GM21528 (cell line): ENCODE measurements around the gene COX15.
"Not testable (repeated sequence)": the region's sequence is repeated elsewhere in the genome, so short reads cannot be mapped to it uniquely, and the experiment has no call there.

Experiments used
- ATAC-seq: cut with Tn5 transposase; IDR thresholded peaks from one replicate; pipeline ENCODE4 v1.9.1; 2021; ENCODE audit warnings: mild to moderate bottlenecking, moderate library complexity; ENCODE audit not compliant: unreplicated experiment, low FRiP score

Gene COX15

GRCh38 chr10:99742254-99742653, 10.3 kb upstream of the COX15 start:
- no peak for ATAC-seq

DNA sequence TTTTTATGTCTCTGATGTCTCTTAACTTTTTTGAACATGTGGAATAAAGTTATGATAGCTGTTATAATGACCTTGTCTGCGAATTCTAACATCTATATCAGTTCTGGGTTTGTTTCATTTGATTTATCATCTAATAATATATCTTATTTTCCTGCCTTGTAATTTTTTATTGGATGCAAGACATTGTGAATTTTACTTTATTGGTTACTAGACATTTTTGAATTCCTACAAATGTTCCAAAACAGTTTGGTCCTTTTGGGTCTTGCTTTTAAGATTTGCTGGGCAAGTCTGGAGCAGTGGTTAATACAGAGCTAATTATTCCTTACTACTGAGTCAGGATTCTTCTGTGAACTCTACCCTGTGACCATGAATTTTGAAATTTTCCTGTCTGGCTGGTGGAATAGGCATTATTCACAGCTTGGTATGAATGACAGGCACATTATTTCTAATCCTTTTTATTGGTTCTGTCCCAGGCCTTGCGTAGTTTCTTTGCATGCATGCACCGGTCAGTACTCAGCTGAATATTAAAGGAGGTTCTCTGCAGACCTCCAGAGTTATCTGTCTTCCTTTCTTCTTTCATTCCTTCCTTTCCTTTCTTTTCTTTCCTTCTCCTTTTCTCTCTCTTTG, 9.1 kb upstream of the COX15 start:
- ATAC-seq: no peak

GRCh38 chr10:99740260-99740659, 8.3 kb upstream of the COX15 start:
- ATAC-seq: no peak

GRCh38 chr10:99734111-99734510, 2.2 kb upstream of the COX15 start:
- not testable (repeated sequence) for ATAC-seq

GRCh38 chr10:99733366-99733765, 1.4 kb upstream of the COX15 start:
- no peak for ATAC-seq

GRCh38 chr10:99731306-99732032, 458 bp downstream of the COX15 start:
- ATAC-seq: peak; percentile 39

- ATAC-seq: no peak
Measured at GRCh38 chr10:99730026-99730425, 1.9 kb downstream of the COX15 start.

GRCh38 chr10:99720387-99720786, 11.5 kb downstream of the COX15 start:
- no peak for ATAC-seq

GRCh38 chr10:99714446-99714845, 17.5 kb downstream of the COX15 start:
- ATAC-seq: no peak

DNA sequence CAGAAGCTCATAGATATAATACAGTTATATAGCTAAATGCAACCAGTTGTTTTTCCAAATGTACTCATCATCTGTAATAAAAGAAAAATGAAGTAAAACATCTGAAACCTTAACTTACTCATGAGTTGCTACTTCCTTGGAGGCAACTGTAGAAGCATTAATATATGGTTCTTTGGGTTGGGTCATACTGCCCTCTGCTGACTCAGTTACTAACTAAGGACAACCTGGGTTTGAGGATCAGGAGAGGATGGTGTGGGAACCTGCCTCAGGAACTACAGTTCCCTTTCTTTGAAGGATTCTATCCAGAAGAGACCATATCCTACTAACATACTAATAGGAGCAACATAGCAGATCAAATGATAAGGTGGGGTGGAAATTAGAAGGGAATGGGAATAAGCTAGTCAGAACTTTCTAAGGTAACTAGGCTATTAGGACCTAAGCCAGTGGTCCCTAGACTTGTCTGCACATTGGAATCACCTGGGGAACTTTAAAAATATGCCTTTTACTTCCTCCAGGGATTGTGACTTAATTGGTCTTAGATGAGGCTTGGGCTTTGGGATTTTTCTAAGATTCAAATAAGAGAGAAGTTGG, 20.7 kb downstream of the COX15 start:
- no peak for ATAC-seq

- no peak for ATAC-seq
Measured at GRCh38 chr10:99709480-99710229, 22.3 kb downstream of the COX15 start.

GRCh38 chr10:99708428-99709012, 23.4 kb downstream of the COX15 start:
- ATAC-seq: no peak

- no peak for ATAC-seq
Measured at GRCh38 chr10:99700649-99701048, 31.3 kb downstream of the COX15 start.

DNA sequence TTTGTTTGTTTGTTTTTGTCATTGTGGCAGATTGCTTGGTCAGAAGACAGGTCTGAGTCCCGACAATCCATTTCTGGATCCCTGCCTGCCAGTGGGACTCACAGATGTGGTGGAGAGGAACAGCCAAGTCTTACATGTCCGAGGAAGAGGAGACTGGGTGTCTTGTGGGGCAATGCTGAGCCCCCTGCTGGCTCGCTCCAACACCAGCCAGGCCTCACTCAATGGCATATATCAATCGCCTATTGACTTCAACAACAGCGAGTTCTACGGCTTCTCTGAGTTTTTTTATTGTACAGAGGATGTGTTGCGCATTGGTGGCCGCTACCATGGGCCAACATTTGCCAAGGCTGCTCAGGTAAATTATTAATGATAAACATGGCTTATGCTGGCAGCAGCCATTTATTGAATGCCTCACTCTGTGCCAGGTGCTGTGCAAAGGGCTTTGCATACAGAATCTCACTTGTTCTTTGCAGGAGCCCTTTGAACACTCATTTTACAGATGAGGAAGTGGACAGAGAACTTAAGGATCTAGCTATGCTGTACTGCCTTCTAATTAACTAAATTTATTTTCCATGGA, 33.3 kb downstream of the COX15 start:
- ATAC-seq: no peak

DNA sequence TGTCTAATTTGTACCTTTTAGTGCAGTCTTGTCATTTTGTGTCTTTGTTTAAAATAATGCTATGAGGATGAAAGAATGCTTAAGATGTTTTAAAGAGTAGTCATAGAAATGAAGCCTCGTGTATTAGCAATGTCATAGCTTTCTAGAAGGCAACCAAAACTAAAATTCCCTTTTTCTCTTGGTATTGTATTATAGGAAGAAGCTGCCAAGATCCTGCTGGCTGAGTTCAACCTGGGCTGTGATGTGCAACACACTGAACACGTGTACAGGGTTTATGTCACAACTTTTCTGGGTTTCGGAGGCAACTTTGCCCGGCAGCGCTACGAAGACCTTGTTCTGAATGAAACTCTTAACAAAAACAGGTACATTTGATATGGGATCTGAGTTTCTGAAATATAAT, 36.2 kb downstream of the COX15 start:
- ATAC-seq: no peak

DNA sequence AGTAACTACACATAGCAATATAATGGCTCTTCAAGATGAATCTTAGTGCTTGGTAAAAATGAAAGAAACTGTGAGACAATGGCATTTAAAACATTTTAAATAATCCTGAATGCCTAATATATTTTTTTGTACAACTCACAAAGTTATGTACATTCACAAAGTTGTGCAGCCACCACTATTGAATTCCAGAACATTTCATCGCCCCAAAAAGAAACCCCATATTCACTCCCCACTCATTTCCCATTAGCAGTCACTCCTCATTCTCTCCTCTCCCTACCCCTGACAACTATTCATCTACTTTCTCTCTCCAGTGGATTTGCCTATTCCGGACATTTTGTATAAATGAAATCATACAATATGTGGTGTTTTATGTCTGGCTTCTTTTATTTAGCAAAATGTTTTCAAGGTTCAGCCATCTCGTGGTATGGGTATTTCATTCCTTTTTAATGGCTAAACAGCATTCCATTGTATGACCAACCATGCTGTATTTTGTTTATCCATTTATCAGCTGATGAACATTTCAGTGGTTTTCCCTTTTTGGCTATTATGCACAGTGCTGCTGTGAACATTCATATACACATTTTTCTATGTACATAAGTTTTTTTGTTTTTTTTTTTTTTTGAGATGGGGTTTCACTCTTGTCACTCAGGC, 37.9 kb downstream of the COX15 start:
- no peak for ATAC-seq

DNA sequence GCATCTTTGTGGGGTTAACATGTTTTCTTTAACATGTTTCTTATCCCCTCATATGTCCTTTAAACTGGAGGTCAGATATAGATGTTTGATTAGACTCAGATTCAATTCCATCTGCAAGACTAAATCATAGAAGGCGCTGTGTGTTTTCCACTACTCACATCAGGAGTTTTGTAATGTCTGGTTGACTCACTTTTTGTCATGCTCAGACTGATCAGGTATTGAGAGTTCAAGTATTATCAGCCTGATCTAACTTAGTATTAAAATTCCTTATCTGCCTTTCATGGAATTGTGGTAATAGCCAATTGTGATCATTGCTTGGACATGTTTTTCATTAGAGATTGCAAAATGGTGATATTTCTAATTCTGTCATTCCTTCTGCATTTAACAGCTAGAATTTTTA, 42.5 kb downstream of the COX15 start:
- no peak for ATAC-seq

DNA sequence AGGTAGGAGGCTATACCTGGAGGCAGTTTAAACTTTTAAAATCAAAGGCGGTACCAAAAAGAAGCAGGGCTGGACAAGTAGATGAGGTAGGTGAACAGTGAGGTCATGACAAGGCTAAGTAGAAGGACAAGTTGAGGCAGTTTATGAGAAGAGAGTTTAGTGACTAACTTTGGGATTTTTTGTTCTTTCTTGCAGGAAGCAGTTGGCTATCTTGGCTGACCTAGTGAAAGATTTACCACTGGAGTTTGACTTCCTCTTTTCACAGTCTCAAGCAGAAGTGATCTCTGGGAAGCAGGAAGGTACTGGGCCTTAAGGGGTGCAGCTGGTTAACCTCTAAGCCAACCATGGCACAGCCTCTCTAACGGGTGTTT, 46.3 kb downstream of the COX15 start:
- ATAC-seq: peak; percentile 92

DNA sequence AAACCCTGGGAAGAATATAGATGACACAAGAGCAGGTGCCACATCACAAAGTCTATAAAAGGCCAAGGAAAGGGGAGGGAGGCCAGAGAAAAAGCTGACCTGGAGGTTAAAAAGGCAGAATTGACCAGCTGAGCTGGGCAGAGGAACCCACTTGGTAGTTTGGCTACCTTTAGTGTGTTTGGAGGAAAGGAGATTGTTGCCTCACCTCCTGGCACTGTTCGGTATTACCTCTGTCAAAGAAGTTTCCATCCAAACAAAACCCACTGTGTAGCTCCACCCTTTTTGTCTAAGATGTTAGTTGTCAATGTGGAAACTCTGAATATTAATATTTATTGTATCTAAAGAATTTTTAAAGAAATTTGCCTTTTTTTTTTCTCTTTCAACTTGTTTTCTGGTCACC, 49.2 kb downstream of the COX15 start:
- no peak for ATAC-seq
